DND-41 (cell line): Measurements from ENCODE around the gene MUC5B.

Experiments
- EZH2 ChIP-seq: IDR thresholded peaks from 3 replicates; pipeline ENCODE4 v1.6.1; 2012; ENCODE audit warnings: borderline replicate concordance, low read depth, mild to moderate bottlenecking, moderate library complexity, low read length, inconsistent platforms; ENCODE audit not compliant: severe bottlenecking
- TF ChIP-seq, protein P1 (sequence below): IDR thresholded peaks from 2 replicates; pipeline ENCODE4 v1.5.1; 2012; ENCODE audit warnings: borderline replicate concordance, low read length, moderate library complexity, mild to moderate bottlenecking; ENCODE audit not compliant: poor library complexity, severe bottlenecking; ENCODE audit errors: extremely low read depth

DNA sequence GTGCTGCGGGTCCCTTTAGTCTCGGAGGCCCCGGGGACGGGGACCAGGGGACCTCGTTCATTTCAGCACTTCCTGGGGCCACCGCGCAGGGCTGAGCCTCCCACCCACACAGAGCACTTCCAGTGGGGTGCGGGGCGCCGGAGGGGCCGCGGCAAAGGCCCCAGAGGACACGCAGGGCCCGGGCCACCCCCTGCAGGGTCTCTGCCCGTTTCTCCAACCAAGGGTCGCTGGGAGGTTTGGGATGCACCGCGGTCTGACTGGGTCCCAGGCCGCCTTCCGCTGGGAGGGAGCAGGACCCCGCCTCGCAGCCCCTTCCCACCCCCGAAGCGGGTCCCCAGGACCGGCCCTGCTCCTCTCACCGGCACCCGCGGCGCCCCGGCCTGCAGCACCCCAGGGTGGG lies 49.1 kb downstream of the MUC5B start:
- TF ChIP-seq, protein P1, sequence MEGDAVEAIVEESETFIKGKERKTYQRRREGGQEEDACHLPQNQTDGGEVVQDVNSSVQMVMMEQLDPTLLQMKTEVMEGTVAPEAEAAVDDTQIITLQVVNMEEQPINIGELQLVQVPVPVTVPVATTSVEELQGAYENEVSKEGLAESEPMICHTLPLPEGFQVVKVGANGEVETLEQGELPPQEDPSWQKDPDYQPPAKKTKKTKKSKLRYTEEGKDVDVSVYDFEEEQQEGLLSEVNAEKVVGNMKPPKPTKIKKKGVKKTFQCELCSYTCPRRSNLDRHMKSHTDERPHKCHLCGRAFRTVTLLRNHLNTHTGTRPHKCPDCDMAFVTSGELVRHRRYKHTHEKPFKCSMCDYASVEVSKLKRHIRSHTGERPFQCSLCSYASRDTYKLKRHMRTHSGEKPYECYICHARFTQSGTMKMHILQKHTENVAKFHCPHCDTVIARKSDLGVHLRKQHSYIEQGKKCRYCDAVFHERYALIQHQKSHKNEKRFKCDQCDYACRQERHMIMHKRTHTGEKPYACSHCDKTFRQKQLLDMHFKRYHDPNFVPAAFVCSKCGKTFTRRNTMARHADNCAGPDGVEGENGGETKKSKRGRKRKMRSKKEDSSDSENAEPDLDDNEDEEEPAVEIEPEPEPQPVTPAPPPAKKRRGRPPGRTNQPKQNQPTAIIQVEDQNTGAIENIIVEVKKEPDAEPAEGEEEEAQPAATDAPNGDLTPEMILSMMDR = no peak
- TF ChIP-seq EZH2 = no peak
